GM21360 (cell line): ENCODE data around the gene QSOX2.
"Not testable (repeated sequence)": the region's sequence is repeated elsewhere in the genome, so short reads cannot be mapped to it uniquely, and the experiment has no call there.

Experiments
- ATAC-seq: cut with Tn5 transposase; IDR thresholded peaks from one replicate; pipeline ENCODE4 v1.9.1; 2021; ENCODE audit warnings: mild to moderate bottlenecking, moderate library complexity; ENCODE audit not compliant: unreplicated experiment

The QSOX2 gene

DNA sequence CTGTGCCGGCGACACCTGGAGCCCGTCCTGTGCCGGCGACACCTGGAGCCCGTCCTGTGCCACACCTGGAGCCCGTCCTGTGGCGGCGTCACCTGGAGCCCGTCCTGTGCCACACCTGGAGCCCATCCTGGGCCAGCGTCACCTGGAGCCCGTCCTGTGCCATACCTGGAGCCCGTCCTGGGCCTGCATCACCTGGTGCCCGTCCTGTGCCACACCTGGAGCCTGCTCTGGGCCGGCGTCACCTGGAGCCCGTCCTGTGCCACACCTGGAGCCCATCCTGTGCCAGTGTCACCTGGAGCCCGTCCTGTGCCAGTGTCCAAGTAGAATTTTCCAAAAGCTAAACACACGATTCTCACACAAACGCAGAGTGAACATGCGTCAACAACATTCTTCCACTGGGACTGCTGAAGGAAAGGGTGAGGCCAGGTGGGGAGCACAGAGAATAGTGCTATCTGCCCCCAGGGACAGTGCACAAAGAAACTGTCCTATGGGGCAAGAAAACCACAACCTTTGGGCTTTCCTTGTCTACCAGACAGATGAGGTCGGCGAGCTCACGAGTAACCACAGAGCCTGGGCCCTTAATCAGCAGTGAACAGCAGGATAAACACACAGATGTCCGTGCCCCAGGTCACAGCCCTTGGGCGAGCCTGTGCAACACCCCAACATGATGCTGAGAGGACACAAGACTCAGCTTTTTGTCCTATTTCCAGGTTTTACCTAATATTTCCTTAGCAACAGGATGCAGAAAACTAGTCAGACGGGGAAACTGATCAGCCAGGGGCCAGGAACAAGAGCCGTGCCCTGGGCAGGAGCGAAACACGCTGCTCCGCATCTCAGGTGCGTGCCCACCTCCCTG lies 7.9 kb downstream of the QSOX2 start:
- ATAC-seq, result no peak

DNA sequence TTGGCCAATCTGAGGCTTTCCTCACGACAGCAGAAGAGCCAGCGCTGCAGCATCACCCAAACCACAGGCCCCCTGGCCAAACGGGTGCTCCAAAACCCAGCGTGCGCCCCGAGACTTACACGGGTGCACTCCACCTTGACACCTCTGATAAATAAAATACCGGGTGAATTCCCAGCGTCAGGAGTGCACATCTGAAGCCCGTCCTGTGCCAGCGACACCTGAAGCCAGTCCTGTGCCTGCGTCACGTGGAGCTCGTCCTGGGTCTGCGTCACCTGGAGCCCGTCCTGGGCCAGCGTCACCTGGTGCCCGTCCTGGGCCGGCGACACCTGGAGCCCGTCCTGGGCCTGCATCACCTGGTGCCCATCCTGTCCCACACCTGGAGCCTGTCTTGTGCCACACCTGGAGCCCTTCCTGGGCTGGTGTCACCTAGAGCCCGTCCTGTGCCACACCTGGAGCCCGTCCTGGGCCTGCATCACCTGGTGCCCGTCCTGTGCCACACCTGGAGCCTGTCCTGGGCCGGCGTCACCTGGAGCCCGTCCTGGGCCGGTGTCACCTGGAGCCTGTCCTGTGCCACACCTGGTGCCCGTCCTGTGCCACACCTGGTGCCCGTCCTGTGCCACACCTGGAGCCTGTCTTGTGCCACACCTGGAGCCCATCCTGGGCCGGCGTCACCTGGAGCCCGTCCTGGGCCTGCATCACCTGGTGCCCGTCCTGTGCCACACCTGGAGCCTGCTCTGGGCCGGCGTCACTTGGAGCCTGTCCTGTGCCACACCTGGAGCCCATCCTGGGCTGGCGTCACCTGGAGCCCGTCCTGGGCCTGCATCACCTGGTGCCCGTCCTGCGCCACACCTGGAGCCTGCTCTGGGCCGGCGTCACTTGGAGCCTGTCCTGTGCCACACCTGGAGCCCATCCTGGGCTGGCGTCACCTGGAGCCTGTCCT lies 8.9 kb downstream of the QSOX2 start:
- ATAC-seq, result not testable (repeated sequence)

DNA sequence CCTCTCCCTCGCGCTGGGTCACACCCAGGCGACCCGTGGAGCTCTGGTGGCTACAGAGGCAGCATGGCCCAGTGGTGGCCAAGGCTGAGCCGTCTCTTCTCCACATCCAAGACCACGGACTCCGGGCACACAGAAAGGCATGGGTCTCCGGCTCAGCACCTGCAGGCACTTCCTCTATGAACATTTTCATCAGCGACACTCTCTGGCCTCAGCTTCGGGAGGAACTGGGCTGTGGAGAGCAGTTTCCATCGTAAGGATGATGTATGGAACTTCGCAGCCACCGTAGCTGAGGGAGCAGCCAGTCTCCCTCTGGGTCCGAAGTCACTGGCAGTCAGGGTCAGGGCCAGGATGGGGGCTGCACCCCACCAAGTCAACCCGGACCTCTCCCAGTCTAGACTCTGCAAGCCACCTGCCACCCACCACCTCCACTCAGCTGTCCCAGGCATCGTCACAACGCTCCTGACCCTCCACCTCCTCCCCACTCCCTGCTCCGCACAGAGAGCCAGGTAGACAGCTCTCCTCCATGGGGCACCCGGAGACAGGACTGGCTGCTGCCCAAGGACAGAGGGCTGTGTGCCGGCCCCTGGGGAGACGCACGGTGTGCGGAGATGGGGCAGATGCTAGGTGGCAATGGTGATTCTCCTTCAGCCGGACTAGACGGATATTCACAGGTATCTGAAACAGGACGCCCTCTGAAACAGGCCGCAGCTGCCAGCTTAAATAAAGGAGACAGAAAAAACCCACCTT lies 9.7 kb downstream of the QSOX2 start:
- ATAC-seq, result no peak

DNA sequence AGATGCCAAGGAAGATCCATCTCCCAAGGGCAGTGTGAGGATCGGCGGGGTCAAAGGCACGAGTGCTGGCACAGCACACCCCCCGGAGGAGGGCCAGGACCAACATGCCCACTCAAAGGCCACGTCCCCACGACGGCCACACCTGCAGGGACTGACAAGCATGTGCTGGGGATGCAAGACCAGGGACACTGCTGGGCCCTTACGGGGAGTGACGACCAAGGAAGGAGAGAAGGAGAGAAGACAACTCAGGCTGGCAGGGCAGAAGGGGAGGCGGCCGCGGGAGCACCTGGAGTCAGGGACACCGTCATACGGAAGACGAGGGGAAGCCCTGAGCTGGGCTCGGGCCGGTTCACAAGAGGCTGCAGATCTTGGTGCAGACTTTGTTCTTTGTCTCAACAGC lies 10.4 kb downstream of the QSOX2 start:
- no peak for ATAC-seq

DNA sequence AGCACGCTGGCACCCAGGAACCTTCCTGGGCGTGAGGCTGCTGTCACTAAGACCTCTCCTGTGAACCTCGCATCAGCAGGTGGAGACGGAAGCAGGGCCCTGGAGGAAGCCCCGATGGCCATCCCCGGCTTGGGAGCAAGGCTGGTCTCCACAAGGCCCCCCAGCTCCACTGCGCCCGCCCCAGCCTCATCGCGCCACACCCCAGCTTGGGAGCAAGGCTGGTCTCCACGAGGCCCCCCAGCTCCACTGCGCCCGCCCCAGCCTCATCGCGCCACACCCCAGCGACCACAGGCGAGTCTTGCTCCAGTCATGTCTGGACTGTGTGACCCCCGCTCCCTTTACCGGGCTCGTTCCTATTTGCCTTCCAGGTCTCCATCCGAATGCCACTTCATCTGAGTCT lies 11.0 kb downstream of the QSOX2 start:
- no peak for ATAC-seq

DNA sequence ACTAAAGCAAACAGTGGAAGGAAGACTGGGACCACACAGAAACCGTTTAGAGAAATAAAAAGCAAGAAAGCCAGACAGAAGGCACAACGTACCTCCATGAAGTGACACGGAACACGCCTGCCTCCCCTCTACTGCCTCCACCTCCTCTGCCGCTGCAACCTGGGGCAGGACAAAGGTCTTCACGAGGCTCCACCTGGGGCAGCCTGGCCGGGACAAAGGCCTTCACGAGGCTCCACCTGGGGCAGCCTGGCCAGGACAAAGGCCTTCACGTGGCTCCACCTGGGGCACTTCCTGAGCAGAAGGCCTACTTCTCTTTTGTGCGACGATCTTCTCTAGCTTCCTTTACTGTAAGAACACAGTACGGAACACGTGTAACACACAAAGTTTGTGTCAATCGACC lies 11.7 kb downstream of the QSOX2 start:
- ATAC-seq, result no peak

DNA sequence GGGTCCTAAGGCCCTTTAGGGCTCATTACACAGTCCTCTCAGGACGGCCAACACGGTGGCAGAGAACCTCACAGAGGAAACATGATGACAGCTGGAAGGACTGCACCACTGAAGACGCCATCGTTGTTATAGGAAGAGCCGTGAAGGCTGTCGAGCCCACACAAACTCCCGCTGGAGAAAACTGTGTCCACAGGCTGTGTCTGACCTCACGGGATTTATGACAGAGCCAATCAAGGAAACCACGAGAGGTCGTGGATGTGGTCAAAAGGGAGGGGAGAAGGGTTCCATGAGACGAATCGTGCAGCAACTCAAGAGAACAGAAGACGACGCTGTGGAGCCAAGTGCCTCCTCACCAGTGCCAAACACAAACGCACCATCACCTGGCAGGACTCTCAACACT lies 12.2 kb downstream of the QSOX2 start:
- ATAC-seq, result no peak

DNA sequence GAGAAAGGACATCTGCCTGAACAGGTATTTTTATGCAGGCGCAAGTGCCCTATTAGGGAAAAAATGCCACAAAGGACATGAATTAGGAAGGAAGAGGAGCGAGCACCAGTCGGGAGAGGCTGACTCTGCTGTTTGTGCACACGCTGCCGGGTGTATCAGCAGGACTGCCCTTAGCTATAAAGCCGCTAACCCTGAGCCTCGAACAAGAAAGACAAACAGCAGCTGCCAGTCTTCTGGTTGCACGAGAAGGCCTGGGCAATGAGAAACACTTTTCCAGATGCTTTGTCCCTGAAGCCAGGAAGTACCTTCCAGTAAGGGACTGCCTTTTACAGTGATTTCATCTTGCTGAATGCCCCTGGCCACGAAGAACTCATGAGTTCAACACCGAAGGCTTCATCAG lies 12.6 kb downstream of the QSOX2 start:
- ATAC-seq, result no peak

DNA sequence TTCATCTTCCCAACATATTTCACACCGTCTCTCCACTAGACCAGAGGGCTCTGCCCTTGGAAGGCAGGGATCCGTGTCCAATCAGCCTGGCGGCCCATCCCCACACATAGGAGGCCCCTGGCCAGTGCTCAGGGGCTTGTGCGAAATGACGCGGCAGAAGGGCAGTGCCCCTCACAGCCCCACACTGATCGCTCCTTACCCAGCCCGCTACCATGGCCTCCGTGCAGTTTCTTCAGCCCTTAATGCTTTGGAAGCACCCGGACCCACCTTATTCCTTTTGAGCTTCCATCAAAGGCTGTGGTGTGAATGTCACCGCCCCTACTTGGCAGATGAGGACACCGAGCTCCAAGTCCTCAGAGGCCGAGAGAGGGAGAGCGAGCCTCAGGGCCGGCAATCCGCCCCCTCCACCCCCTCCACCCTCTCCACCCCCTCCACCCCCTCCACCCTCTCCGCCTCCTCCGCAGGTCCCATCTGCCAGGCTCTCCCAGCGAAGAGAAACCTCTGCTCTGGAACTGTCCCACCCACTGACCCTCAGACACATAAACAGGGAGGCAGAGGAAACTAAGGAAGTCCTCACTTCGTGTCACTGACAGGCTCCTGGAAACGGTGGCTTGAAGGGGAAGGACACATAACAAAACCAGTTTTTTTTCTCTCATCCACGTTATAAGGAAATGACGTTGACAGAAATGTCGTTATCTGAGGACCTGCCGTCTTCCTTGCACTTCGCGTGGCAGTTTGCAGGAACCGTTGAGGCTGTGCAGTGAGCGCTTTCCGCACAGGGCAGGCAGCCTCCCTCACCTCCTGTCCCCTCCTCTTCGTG lies 13.9 kb downstream of the QSOX2 start:
- no peak for ATAC-seq

DNA sequence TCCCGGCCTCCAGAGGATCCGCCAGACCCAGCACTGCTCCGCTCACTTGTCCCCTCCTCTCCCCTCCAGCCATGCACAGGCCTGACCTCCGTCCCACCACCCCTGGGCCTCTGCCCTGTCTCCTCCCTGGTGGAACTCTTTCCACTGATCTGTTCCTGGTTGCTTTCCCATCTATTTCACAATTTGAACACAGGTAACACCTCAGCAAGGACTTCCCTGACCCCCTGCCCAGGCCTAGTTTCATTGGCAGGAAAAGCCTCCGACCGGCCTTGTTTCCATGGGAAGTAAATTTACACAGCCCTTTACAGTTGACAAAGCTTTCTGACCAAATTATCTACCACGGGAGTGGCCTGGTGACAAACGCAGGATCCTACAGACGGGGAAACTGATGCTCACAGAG lies 14.8 kb downstream of the QSOX2 start:
- no peak for ATAC-seq

DNA sequence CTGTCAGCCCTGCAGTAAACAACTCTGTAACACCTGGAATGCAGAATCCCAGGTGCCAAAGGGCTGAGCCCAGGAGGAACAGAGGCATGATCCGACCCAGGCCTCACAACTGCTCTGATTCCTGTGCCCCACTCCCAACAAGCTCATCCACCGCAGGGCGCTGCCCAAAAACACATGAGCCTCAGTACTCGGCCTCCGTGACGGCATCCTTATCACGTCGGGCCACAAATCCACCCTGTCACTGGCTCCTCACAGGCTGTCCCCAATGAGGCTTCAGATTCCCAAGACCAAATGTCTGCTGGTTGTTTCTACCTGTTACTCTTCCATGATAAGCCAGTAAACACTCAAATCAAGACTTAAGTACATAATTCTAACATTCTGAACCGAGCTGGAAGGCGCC lies 15.2 kb downstream of the QSOX2 start:
- ATAC-seq, result no peak

DNA sequence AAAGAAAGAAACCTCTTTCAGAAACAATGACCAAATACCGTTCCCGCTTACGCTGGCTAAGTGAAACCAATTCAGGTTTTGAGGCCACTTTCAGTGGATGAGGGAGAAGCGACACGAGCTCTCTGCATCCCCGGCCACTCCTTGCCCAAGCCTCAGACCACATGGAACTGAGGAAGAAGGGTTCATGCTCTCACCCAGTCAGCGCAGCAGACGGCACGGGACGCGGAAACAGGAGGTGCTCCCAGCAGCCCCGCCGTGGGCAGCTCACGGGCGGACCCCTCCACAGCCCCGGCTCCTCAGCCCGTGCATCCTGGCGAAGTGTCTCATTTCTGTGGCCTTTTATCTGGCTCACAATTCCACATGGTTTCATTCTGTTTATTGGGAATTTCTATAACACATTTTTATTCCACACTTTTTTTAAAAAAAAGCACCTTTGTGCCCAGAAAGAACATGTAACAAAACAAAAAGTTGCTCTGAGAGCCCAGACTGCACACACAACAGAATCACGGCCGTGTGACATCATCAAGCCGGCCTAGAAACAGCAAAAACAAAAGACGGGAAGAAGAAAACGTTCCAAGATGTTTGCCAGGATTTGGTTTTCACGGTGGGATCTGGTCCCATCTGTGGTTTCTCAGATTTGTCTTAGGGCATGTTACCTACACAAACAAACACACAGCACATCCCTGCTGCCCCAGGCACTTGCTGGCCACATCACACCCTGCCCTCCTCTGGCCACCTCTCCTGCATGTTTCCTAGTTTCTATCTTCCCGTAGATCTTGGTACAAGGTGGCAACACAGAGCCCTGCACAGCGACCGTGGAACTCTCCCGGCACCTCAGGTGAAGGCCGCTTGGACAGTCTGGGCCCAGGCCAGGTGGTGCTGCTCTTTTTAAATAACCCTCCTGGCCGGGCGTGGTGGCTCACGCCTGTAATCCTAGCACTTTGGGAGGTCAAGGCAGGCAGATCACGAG lies 16.2 kb downstream of the QSOX2 start:
- no peak for ATAC-seq

DNA sequence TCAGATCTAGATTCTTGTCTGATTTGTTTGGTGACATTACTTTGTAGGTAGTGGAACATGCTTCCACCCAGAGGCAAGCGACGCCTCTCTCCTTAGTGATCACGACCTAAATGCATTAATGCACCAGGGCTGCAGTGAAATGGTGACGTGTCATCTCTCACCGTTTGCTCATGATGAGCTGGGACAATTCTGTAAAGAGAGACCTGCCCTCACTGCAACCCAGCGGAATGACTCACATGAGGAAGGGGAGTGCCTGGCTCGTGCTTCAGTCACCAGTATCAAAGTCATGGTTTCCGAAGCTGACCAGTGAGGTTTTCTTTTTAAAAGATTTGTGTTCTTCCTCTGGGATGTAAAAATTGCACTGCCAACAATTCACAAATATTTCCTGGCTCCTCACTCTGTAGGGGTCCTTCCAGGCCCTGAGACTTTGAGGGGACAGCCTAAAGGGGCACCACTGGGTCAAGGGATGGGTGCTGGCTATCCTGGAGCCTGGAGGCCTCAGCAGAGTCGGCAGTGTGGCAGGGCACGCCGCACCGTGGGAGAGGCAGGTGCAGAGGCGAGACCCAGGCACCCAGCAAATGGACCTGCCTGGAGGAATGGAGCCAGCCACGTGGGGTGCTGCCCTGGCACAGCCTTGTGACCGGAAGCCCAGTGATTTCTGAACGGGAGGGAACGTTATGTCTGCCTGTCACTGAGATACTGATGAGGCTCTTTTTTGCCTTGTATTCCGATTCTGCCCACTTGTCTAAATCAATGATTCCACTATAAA lies 17.3 kb downstream of the QSOX2 start:
- no peak for ATAC-seq

DNA sequence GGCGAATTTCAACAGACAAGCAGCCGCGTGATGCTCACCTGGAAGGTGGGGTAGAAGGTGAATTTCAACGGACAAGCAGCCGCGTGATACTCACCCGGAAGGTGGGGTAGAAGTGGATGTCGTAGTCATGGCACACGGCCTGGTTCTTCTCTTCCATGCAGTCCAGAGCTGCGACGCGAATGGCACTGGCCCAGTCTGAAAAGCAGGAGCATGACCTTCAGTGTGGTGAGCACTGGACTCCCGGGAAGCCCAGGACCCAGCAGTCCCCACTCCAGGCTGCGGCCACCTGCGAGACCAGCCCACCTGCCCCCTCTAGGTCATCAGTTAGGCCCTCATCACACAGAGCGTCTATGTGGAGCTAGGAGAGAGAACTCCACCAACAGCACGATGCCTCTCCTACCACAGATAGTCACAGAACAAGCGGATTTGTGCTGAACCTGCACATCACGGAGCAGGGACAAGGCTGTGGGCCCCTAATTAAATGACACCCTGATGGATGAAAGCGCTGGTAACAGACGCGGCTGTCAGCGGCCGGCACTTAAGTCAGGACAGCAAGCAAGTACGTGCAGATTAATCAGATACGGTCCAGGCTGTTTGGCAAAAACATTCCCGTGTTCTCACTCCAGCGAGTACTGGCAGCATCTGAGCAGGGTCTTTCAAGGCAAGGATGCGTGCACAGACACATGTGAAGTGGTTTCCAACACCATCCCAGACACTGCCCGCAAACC lies 18.8 kb downstream of the QSOX2 start:
- ATAC-seq, result no peak

DNA sequence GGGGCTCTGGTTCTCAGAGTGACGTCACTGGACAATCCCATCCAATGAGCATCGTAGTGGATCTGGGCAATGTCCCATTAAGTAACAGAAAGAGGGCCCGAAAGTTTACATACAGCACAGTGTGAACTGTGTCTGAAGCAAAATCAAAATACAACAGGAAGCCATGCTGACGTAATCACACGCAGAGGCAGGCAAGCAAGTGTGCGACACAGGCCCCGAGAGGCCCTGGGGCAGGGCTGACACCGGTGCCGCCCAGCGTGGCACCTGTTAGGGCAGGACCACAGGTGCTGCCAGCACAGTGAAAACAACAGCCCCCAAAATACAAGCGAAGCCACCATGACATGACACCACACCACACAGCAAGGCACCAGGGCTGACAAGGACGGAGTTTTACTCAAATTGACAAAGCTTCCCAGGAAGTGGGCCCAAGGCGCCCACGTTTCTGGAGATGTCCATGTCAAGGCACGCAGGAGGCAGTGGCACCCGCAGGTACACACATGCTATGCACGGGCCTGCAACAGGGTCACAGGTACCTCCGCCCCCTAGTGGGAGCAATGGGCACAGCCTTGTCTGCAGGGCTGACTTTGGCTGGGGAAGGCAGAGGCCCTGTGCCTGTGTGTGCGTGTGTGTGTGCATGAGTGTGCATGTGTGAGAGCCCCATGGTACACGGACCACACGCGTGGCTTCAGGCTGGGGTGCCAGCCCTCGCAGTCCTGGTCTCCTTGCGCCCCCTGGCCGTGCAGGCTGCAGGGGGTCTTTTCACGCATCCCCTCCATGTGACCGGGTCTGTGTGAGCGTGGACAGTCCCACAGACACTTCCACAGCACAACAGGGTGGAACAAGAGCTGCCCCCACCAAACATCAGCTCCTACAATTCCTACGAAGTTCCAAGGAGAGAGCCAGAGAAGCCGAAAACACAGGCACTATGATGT lies 19.6 kb downstream of the QSOX2 start:
- peak; percentile 62 for ATAC-seq

DNA sequence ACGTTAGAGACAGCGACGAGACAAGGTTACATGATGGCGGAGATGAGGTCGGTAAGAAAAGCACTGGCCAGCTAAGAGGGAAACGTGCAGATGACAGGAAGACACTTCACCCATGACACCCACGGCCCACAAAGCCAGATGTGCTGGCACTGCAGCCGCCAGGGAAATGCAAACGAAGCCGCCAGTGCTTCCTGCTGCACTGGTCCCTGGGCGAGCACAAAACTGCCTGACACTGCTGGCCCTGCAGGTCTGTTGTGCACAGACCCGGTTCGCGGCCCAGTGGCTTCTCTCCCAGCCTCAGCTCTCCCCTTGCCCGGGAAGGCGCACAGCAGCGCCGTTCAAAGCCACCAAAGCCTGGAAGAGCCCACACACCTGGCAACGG lies 20.3 kb downstream of the QSOX2 start:
- ATAC-seq, result peak; percentile 33
